GM12874 (cell line): ENCODE measurements around the gene KRTAP1-1.
"Not testable (repeated sequence)": the region's sequence is repeated elsewhere in the genome, so short reads cannot be mapped to it uniquely, and the experiment has no call there.

ENCODE experiments used
- TF ChIP-seq, protein P1 (sequence below): IDR thresholded peaks from 2 replicates; pipeline ENCODE4 v1.5.1; 2011; ENCODE audit warnings: low read depth, mild to moderate bottlenecking, control low read depth, low read length, moderate library complexity; ENCODE audit not compliant: insufficient read depth

The KRTAP1-1 gene

DNA sequence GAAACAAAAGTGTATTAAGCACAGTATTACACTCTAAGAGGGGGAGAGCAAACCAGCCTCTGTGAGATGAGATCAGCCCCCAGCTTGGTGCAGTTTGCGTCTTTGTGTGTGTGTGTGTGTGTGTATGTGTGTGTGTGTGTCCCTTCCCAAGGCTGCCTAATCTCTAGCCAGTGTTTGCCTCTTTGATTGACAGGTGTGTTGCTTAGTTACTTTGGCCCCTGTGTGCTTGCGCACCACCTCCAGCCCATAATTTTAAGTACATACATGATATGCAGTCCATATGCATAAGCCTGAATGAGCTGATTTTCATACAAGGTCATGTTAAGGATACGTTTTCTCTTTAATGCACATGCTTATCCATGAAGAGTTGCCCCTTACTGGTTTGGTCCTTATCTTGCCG lies 39.5 kb downstream of the KRTAP1-1 start:
- TF ChIP-seq, protein P1, sequence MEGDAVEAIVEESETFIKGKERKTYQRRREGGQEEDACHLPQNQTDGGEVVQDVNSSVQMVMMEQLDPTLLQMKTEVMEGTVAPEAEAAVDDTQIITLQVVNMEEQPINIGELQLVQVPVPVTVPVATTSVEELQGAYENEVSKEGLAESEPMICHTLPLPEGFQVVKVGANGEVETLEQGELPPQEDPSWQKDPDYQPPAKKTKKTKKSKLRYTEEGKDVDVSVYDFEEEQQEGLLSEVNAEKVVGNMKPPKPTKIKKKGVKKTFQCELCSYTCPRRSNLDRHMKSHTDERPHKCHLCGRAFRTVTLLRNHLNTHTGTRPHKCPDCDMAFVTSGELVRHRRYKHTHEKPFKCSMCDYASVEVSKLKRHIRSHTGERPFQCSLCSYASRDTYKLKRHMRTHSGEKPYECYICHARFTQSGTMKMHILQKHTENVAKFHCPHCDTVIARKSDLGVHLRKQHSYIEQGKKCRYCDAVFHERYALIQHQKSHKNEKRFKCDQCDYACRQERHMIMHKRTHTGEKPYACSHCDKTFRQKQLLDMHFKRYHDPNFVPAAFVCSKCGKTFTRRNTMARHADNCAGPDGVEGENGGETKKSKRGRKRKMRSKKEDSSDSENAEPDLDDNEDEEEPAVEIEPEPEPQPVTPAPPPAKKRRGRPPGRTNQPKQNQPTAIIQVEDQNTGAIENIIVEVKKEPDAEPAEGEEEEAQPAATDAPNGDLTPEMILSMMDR: no peak

DNA sequence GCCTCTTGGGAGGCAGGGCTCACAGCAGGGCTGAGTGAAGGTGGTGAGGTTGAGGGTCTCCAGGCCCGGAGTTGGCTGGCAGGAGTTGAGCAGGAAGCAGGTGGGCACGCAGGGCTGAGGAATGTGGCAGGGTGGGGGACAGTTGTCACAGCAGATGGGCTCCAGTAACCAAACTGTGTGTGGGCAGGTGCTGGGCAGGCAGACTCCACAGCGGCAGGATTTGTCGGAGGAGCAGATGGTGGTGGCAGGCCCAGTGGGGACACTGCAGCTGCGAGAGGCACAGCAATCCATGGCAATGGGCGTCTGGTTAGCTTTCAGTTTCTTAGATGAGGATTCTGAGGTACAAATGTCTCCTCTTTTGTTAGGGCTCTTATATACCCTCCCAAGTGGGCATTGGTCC lies 41.7 kb downstream of the KRTAP1-1 start, which contains the start of gene KRTAP3-2:
KRTAP3-2 (minus strand) TSS at position 344 of the 400 bp plus-strand sequence; CDS start at position 291, 53 bp downstream.
- TF ChIP-seq, protein P1: not testable (repeated sequence)

DNA sequence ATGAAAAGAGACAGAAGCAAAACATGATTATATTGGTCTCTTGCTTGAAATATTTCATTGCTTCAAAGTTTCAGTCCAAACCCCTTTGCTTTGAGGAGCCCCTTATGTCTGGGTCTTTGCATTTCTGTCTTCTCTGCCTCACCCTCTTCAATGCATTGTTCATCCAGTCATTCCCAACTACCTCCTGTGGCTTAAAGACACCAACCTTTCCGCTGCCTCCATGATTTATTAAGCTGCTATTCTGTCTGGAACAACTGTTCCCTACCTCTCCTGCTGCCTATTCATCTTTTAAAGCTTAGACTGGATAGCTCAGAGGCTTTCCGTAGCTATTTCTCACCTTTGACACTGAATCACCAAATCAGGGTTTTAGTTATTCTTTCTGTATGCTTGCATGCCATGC lies 43.9 kb downstream of the KRTAP1-1 start:
- TF ChIP-seq, protein P1: no peak

DNA sequence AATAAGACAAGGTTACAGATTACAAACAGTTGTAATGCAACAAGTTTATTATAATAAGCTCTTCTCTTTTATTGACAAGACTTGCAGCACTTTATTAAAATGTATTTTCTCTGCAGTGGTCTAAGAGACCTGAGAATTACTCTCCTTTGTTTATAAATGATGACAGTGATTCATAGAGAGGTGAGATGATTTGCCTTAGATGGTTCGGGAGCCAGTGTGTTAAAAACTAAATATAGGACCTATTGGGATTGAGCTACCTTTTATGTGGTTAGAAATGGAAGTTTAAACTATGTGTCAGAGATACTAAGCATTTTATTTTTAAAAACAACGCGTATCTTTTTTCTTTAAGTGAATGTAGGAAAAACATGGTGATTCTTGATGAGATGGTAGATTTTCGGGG lies 44.4 kb downstream of the KRTAP1-1 start:
- TF ChIP-seq, protein P1: no peak

DNA sequence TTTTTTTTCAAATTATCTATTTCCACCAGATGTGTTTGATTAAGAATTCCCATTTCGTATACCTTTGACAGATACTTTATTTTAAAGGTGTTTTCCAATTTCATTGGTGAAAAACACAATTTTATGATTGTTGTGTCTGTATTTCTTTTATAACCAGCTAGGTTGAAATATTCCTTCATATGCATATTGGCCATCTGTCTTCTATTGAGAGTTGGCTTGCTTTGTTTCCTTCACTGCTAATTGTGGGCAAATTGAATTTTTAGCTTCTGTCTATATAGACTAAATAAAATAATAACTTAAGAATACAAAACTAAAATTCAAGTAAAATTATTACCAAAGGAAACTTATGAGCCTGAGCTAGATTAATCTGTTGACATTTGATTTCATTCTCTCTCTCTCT lies 46.1 kb downstream of the KRTAP1-1 start:
- TF ChIP-seq, protein P1: no peak

DNA sequence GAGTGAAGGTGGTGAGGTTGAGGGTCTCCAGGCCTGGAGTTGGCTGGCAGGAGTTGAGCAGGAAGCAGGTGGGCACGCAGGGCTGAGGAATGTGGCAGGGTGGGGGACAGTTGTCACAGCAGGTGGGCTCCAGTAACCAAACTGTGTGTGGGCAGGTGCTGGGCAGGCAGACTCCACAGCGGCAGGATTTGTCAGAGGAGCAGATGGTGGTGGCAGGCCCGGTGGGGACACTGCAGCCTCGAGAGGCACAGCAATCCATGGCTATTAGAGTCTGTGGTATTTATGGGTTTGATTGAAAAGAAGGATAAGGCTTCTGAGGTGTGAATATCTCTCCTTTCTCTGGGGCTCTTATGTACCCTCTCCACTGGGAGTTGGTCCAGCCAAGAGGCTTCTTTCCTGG lies 47.4 kb downstream of the KRTAP1-1 start, which contains the start of gene KRTAP3-3:
KRTAP3-3 (minus strand) TSS at position 326 of the 400 bp plus-strand sequence; CDS start at position 259, 67 bp downstream.
- TF ChIP-seq, protein P1: no peak

DNA sequence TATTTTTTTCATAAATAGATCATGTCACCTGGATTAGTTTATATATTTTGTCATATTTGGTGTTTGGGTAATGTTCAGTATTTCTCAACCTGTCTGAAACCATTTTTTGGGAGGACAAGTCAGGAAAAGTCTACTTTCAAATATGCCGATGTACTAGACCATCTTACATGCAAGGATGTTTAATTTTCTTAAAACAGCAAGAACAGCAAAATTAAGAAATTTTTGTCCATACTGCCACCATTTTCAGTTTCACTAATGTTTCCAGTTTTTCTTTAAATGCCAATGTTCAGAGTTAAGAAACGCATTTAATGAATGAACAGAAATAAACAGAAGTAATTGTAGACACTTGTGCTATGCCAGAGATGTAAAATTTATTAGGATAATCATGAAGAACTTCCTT lies 48.2 kb downstream of the KRTAP1-1 start:
- TF ChIP-seq, protein P1: no peak
